ENCODE results near the gene TBC1D10A.
A peak's percentile ranks its signal among the peaks of the same experiment; 100 is the strongest.

- TF ChIP-seq POLR2A (IDR thresholded peaks at IDR 0.05) = no peak
- peak in 1 of 6 experiments; percentile 13 for TF ChIP-seq CTCF (IDR thresholded peaks at IDR 0.05)
Measured at GRCh38 chr22:30309951-30310741, 16.6 kb downstream of the TBC1D10A start.
